Keratinocyte (primary cell): ENCODE results near the gene COG6. TPM values are rescaled to one million over a fixed set of nuclear protein-coding genes. Genes with fewer than 3 reads are reported as not detected.
A peak's percentile ranks its signal among the peaks of the same experiment; 100 is the strongest.

Experiments used
- DNase-seq: peaks from one replicate; pipeline ENCODE4 v3.0.0-alpha.2; 2011; ENCODE audit warnings: low read depth, missing footprints, low spot score
- FAIRE-seq: peaks from 2 replicates; lab custom pipeline; 2011; peaks lifted over from hg19 to GRCh38; lab: Jason Lieb, UNC
- H2AFZ ChIP-seq: 2 replicates; pipeline ENCODE4 v1.6.0; 2012; ENCODE audit warnings: low read length, control low read depth, inconsistent platforms; ENCODE audit not compliant: control insufficient read depth
- H3K27ac ChIP-seq: 2 replicates; pipeline ENCODE4 v1.5.1; 2011; ENCODE audit warnings: low read length; ENCODE audit not compliant: control insufficient read depth, insufficient read depth
- H3K27me3 ChIP-seq: 3 replicates; pipeline ENCODE4 v1.6.0; 2011; ENCODE audit warnings: low read length; ENCODE audit not compliant: control insufficient read depth, insufficient read depth; ENCODE audit errors: extremely low read depth
- H3K36me3 ChIP-seq, 2 experiments: 2 replicates in 1 of 2; 3 replicates in 1 of 2; pipeline ENCODE4 v1.5.1; 2011; ENCODE audit warnings: low read length in 2 of 2, mild to moderate bottlenecking in 1 of 2; ENCODE audit not compliant: control insufficient read depth in 2 of 2, insufficient read depth in 2 of 2; ENCODE audit errors: extremely low read depth in 1 of 2
- H3K4me1 ChIP-seq: 3 replicates; pipeline ENCODE4 v1.5.1; 2011; ENCODE audit warnings: low read length; ENCODE audit not compliant: control insufficient read depth, insufficient read depth; ENCODE audit errors: extremely low read depth
- H3K4me2 ChIP-seq: 3 replicates; pipeline ENCODE4 v1.6.0; 2011; ENCODE audit warnings: low read depth, low read length; ENCODE audit not compliant: control insufficient read depth, insufficient read depth; ENCODE audit errors: extremely low read depth
- H3K4me3 ChIP-seq, 3 experiments: fragments of 200-600 bp in 1 of 3; sonication (generic) in 1 of 3; 2 replicates in 2 of 3; 3 replicates in 1 of 3; pipeline ENCODE4 v1.5.1; 2011 to 2016; ENCODE audit warnings: low read length in 3 of 3, mild to moderate bottlenecking in 3 of 3, control low read depth in 2 of 3, inconsistent platforms in 1 of 3, low read depth in 1 of 3, mixed read lengths in 1 of 3, mixed run types in 1 of 3, moderate library complexity in 1 of 3; ENCODE audit not compliant: control insufficient read depth in 2 of 3, insufficient read depth in 2 of 3; ENCODE audit errors: extremely low read depth in 1 of 3
- H3K79me2 ChIP-seq: 2 replicates; pipeline ENCODE4 v1.6.0; 2012; ENCODE audit warnings: low read length; ENCODE audit not compliant: control insufficient read depth, insufficient read depth
- H3K9ac ChIP-seq: 3 replicates; pipeline ENCODE4 v1.6.0; 2011; ENCODE audit warnings: low read length; ENCODE audit not compliant: control insufficient read depth, insufficient read depth; ENCODE audit errors: extremely low read depth
- H3K9me1 ChIP-seq: 3 replicates; pipeline ENCODE4 v1.6.0; 2011; ENCODE audit warnings: low read length; ENCODE audit not compliant: control insufficient read depth, insufficient read depth; ENCODE audit errors: extremely low read depth
- H3K9me3 ChIP-seq: 2 replicates; pipeline ENCODE4 v1.5.1; 2012; ENCODE audit warnings: low read depth, low read length; ENCODE audit not compliant: control insufficient read depth
- H4K20me1 ChIP-seq: 3 replicates; pipeline ENCODE4 v1.6.0; 2011; ENCODE audit warnings: low read length; ENCODE audit not compliant: control insufficient read depth, insufficient read depth; ENCODE audit errors: extremely low read depth
- CTCF ChIP-seq, 3 experiments: IDR thresholded peaks in 1 of 3; conservative IDR thresholded peaks in 1 of 3; optimal IDR thresholded peaks in 1 of 3; 2 replicates in 2 of 3; 3 replicates in 1 of 3; pipeline versions ENCODE3 to v1.5.1; 2011; ENCODE audit warnings: low read length in 3 of 3, mild to moderate bottlenecking in 3 of 3, moderate library complexity in 2 of 3, control low read depth in 1 of 3, inconsistent platforms in 1 of 3; ENCODE audit not compliant: insufficient read depth in 2 of 3; ENCODE audit errors: extremely low read depth in 1 of 3
- EZH2 ChIP-seq: IDR thresholded peaks from one replicate; pipeline ENCODE4 v1.6.1; 2012; ENCODE audit warnings: inconsistent platforms, mild to moderate bottlenecking, low read length, moderate library complexity
- dilution Hi-C: fragments of 300-500 bp; cut with MboI; formaldehyde crosslinking; loops from one replicate; pipeline ENCODE4 v1.7.0; 2020; ENCODE audit warnings: low sequenced_read_pairs; ENCODE audit not compliant: extremely low pct_ligation_motif_present
- polyA plus RNA-seq, 5 experiments: library from polyadenylated mRNA; depleted of rRNA in 3 of 5; stranded (reverse) in 3 of 5; stranded (forward) in 1 of 5; unstranded in 1 of 5; fragments of >200 nt; gene quantifications; 1 replicate in 1 of 5; 2 replicates in 3 of 5; 3 replicates in 1 of 5; pipeline versions ENCODE4 v1.2.1 to v1.2.3, GENCODE V29; 2011 to 2012; ENCODE audit warnings: missing spikeins in 2 of 5, low read depth in 1 of 5, low replicate concordance in 1 of 5

COG6 gene
- polyA plus RNA-seq, 1 donor (not counting 4 experiments of a cell fraction or from before 2014, with no cell fraction given): 25.5 TPM

GRCh38 chr13:39616087-39616694 is 39.3 kb upstream of the COG6 start:
- Histone ChIP-seq H3K36me3 (no peaks in the 10 kb centered on the region), H3K27ac (no peak overlapping the region), H3K4me2 (no peak overlapping the region), H3K79me2 (no peaks in the 10 kb centered on the region), H3K4me1 (no peaks in the 10 kb centered on the region), H2AFZ (no peak overlapping the region), H3K9me1 (no peaks in the 10 kb centered on the region), H4K20me1 (no peaks in the 10 kb centered on the region), H3K9me3 (no peaks in the 10 kb centered on the region), H3K9ac (no peak overlapping the region), H3K27me3 (no peaks in the 10 kb centered on the region), H3K4me3 (no peak overlapping the region)
- DNase-seq (no peak), FAIRE-seq (peak; percentile 88)
- TF ChIP-seq CTCF (optimal IDR thresholded peaks at IDR 0.05 in 1 of 3, IDR thresholded peaks at IDR 0.05 in 1 of 3, conservative IDR thresholded peaks at IDR 0.05 in 1 of 3; ENCODE audit: extremely low read depth in 1 of 3, insufficient read depth in 2 of 3, low read length in 3 of 3) (peak; percentile 83 to 89 (median 84)), EZH2 (no peak)
- dilution Hi-C loops: no loop called here

DNA sequence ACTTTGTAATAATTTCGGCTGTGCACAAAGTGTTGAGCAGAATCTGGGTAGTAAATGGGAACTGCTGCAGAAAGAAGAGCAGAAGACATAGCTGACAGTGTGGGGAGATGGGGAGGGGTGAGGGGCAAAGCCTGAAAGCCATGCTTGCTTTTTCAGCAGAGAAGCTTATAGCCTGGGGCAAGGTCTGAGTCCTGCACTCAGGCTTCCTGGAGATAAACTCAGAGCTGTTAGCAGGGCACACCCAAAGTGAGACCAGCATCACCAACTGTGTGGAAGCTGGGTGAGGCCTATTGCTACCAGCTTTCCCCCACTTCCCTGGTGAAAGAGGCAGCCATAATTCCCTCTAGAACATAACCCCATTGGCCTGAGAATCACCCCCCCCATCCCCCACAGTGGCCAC is 36.9 kb upstream of the COG6 start:
- dilution Hi-C loops: no loop called here
- no peaks in the 10 kb centered on the region for H3K9me3 ChIP-seq

More for the DNA sequence above, 36.9 kb upstream of the COG6 start:
- H3K79me2 ChIP-seq: no peaks in the 10 kb centered on the region
- no peak for TF ChIP-seq EZH2
- no peak for TF ChIP-seq CTCF (optimal IDR thresholded peaks at IDR 0.05 in 1 of 3, IDR thresholded peaks at IDR 0.05 in 1 of 3, conservative IDR thresholded peaks at IDR 0.05 in 1 of 3; ENCODE audit: extremely low read depth in 1 of 3, insufficient read depth in 2 of 3, low read length in 3 of 3)
- no peaks in the 10 kb centered on the region for H3K36me3 ChIP-seq
- no peak overlapping the region for H3K9ac ChIP-seq
- DNase-seq: no peak
- no peak overlapping the region for H2AFZ ChIP-seq
- H3K4me1 ChIP-seq: no peaks in the 10 kb centered on the region
- no peak overlapping the region for H3K27ac ChIP-seq
- H3K9me1 ChIP-seq: no peaks in the 10 kb centered on the region
- no peak overlapping the region for H3K4me3 ChIP-seq
- H3K4me2 ChIP-seq: no peak overlapping the region
- no peak for FAIRE-seq
- H3K27me3 ChIP-seq: no peaks in the 10 kb centered on the region
- H4K20me1 ChIP-seq: no peaks in the 10 kb centered on the region
